Measurements from ENCODE around the gene NOL9. TPM values are rescaled to one million over a fixed set of nuclear protein-coding genes. Genes with fewer than 3 reads are reported as not detected.
"Not testable (repeated sequence)": the region's sequence is repeated elsewhere in the genome, so short reads cannot be mapped to it uniquely, and the experiment has no call there.

The NOL9 gene
- total RNA-seq, 2 donors from 2014 or later, result 62.3 to 77.7 TPM

DNA sequence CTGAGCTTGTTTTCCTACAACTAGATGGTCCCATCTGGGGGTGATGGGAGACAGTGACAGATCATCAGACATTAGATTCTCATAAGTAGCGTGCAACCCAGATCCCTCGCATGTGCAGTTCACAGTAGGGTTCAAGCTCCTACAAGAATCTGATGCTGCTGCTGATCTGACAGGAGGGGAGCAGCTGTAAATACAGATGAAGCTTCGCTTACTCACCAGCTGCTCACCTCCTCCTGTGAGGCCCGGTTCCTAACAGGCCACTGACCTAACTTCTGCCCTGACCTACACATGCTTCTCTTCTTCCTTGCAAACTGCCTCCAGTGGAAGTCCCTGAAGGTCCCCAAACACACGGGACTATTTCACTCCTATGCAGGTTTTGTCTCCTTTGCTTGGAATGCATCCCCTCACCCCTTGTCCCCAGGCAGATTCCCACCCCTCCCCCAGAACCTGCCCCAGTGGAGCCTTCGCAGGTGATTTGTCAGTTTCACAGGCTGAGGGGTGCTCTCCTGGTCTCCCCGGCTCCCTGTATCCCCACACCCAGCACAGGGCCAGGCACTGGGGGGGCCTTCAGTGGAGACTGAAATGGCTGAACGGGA, 19.8 kb upstream of the NOL9 start:
- no peaks in the 10 kb centered on the region for H3K9me3 ChIP-seq (ENCODE audit: control insufficient read depth, low read length, poor library complexity, severe bottlenecking)
- ATAC-seq (no peak), DNase-seq (no peak)
- no peaks in the 10 kb centered on the region for H3K27me3 Mint-ChIP-seq
- H3K36me3 Mint-ChIP-seq (ENCODE audit: low read depth), result peaks cover 3% of the 10 kb centered on the region
- H3K4me1 Mint-ChIP-seq, result peaks cover 8% of the 10 kb centered on the region
- H3K4me3 Mint-ChIP-seq, result no peak overlapping the region
- H3K27ac Mint-ChIP-seq, result no peak overlapping the region

- Mint-ChIP-seq H3K27me3 (no peaks in the 10 kb centered on the region), H3K4me3 (no peak overlapping the region), H3K36me3 (ENCODE audit: low read depth) (peaks cover 3% of the 10 kb centered on the region), H3K27ac (peak overlapping the region; percentile 16), H3K4me1 (peaks cover 5% of the 10 kb centered on the region)
- DNase-seq, result no peak
- no peak for ATAC-seq
- H3K9me3 ChIP-seq (ENCODE audit: control insufficient read depth, low read length, poor library complexity, severe bottlenecking), result no peaks in the 10 kb centered on the region
Measured at GRCh38 chr1:6572653-6573383, 18.5 kb upstream of the NOL9 start.

DNA sequence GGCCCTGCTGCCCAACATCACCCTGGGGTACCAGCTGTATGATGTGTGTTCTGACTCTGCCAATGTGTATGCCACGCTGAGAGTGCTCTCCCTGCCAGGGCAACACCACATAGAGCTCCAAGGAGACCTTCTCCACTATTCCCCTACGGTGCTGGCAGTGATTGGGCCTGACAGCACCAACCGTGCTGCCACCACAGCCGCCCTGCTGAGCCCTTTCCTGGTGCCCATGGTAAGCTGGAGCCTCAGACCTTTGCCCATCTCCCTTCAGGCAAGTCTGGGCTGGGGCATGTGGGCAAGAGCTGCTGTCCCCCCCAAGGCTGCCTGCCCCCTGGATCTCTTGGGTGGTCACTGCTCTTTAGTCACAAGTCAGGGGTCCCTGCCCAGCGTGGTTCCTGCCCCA, 16.7 kb upstream of the NOL9 start:
- peaks cover 5% of the 10 kb centered on the region for H3K4me1 Mint-ChIP-seq
- ATAC-seq (no peak), DNase-seq (no peak)
- no peaks in the 10 kb centered on the region for H3K9me3 ChIP-seq (ENCODE audit: control insufficient read depth, low read length, poor library complexity, severe bottlenecking)
- H3K27ac Mint-ChIP-seq, result no peak overlapping the region
- H3K27me3 Mint-ChIP-seq, result no peaks in the 10 kb centered on the region
- no peak overlapping the region for H3K4me3 Mint-ChIP-seq
- peaks cover 3% of the 10 kb centered on the region for H3K36me3 Mint-ChIP-seq (ENCODE audit: low read depth)

GRCh38 chr1:6570100-6570499, 15.8 kb upstream of the NOL9 start:
- DNase-seq (no peak), ATAC-seq (no peak)
- peaks cover 3% of the 10 kb centered on the region for H3K36me3 Mint-ChIP-seq (ENCODE audit: low read depth)
- H3K9me3 ChIP-seq (ENCODE audit: control insufficient read depth, low read length, poor library complexity, severe bottlenecking), result no peaks in the 10 kb centered on the region
- peaks cover 5% of the 10 kb centered on the region for H3K4me1 Mint-ChIP-seq
- no peak overlapping the region for H3K27ac Mint-ChIP-seq
- no peak overlapping the region for H3K4me3 Mint-ChIP-seq
- no peaks in the 10 kb centered on the region for H3K27me3 Mint-ChIP-seq

- Mint-ChIP-seq H3K4me3 (no peak overlapping the region), H3K27me3 (no peaks in the 10 kb centered on the region)
Measured at GRCh38 chr1:6569033-6569432, 14.7 kb upstream of the NOL9 start.

GRCh38 chr1:6560267-6560666, 6.0 kb upstream of the NOL9 start:
- no peaks in the 10 kb centered on the region for H3K9me3 ChIP-seq (ENCODE audit: control insufficient read depth, low read length, poor library complexity, severe bottlenecking)
- DNase-seq (no peak), ATAC-seq (no peak)
- H3K27ac Mint-ChIP-seq, result no peak overlapping the region
- no peaks in the 10 kb centered on the region for H3K36me3 Mint-ChIP-seq (ENCODE audit: low read depth)
- peaks cover 7% of the 10 kb centered on the region for H3K27me3 Mint-ChIP-seq
- H3K4me1 Mint-ChIP-seq, result peaks cover 2% of the 10 kb centered on the region
- no peak overlapping the region for H3K4me3 Mint-ChIP-seq

More at GRCh38 chr1:6569033-6569432, 14.7 kb upstream of the NOL9 start:
- Mint-ChIP-seq H3K27ac (no peak overlapping the region), H3K4me1 (peaks cover 5% of the 10 kb centered on the region), H3K36me3 (ENCODE audit: low read depth) (peaks cover 3% of the 10 kb centered on the region)
- DNase-seq (no peak), ATAC-seq (no peak)
- H3K9me3 ChIP-seq (ENCODE audit: control insufficient read depth, low read length, poor library complexity, severe bottlenecking), result no peaks in the 10 kb centered on the region

GRCh38 chr1:6559161-6559560, 4.8 kb upstream of the NOL9 start:
- not testable (repeated sequence) for H3K9me3 ChIP-seq (ENCODE audit: control insufficient read depth, low read length, poor library complexity, severe bottlenecking); H3K36me3 Mint-ChIP-seq (ENCODE audit: low read depth); DNase-seq; H3K4me1 Mint-ChIP-seq; H3K27ac Mint-ChIP-seq; H3K4me3 Mint-ChIP-seq; H3K27me3 Mint-ChIP-seq; ATAC-seq

DNA sequence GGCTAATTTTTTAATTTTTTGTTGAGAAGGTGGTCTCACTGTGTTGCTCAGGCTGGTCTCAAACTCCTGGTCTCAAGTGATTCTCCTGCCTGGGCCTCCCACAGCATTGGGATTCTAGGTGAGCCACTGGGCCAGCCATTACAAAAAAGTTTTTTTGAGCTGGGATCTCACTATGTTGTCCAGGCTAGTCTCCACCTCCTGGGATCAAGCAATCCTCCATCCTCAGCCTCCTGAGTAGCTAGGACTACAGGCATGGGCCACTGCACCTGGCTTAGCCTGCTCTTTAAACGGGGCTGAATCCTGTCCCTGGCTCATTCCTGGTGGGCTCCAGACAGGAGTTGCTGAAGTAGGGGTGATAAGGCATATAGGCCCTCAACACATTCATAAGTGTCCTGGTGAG, 3.3 kb upstream of the NOL9 start:
- H3K9me3 ChIP-seq (ENCODE audit: control insufficient read depth, low read length, poor library complexity, severe bottlenecking), result no peaks in the 10 kb centered on the region
- Mint-ChIP-seq H3K4me3 (no peak overlapping the region), H3K36me3 (ENCODE audit: low read depth) (no peaks in the 10 kb centered on the region), H3K4me1 (peaks cover 4% of the 10 kb centered on the region), H3K27ac (no peak overlapping the region), H3K27me3 (peaks cover 7% of the 10 kb centered on the region)
- DNase-seq, result no peak
- no peak for ATAC-seq

GRCh38 chr1:6554907-6555778, 830 bp upstream of the NOL9 start, which contains the start of gene TAS1R1:
TAS1R1 (plus strand) TSS chr1:6555307; CDS start chr1:6555374, 67 bp downstream.
- no peaks in the 10 kb centered on the region for H3K9me3 ChIP-seq (ENCODE audit: control insufficient read depth, low read length, poor library complexity, severe bottlenecking)
- peak within 1 kb of the TSS; percentile 49 for H3K27ac Mint-ChIP-seq
- no peak for DNase-seq

DNA sequence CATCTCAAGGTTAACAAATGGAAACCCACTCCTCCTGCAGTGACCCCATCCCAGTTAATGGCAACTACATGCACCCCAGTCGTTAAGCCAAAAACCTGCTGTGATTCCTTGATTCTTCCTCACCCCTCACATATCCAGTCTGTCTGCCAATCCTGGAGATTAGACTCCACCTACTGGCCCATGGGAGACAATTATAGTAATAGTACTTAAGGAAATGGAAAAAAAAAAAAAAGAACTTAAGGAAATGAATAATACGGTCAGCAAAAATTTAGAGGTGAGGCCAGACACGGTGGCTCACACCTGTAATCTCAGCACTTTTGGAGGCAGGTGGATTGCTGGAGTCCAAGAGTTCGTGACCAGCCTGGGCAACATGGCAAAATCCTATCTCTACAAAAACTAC, 7.0 kb downstream of the NOL9 start:
- H3K36me3 Mint-ChIP-seq (ENCODE audit: low read depth), result peaks cover 4% of the 10 kb centered on the region
- peak overlapping the region; percentile 98 for H3K27ac Mint-ChIP-seq

More at GRCh38 chr1:6554907-6555778, 830 bp upstream of the NOL9 start, which contains the start of gene TAS1R1:
- Mint-ChIP-seq H3K4me3 (peak within 1 kb of the TSS; percentile 81), H3K27me3 (no peaks in the 10 kb centered on the region), H3K4me1 (peaks cover 2% of the 10 kb centered on the region), H3K36me3 (ENCODE audit: low read depth) (no peaks in the 10 kb centered on the region)
- ATAC-seq, result no peak

GRCh38 chr1:6546326-6546725, 8.0 kb downstream of the NOL9 start:
- H3K4me3 Mint-ChIP-seq, result peak overlapping the region; percentile 87

More for the DNA sequence above, 7.0 kb downstream of the NOL9 start:
- no peaks in the 10 kb centered on the region for H3K27me3 Mint-ChIP-seq
- ATAC-seq, result no peak
- DNase-seq, result no peak
- no peak overlapping the region for H3K4me3 Mint-ChIP-seq
- no peaks in the 10 kb centered on the region for H3K9me3 ChIP-seq (ENCODE audit: control insufficient read depth, low read length, poor library complexity, severe bottlenecking)
- peaks cover 27% of the 10 kb centered on the region for H3K4me1 Mint-ChIP-seq

DNA sequence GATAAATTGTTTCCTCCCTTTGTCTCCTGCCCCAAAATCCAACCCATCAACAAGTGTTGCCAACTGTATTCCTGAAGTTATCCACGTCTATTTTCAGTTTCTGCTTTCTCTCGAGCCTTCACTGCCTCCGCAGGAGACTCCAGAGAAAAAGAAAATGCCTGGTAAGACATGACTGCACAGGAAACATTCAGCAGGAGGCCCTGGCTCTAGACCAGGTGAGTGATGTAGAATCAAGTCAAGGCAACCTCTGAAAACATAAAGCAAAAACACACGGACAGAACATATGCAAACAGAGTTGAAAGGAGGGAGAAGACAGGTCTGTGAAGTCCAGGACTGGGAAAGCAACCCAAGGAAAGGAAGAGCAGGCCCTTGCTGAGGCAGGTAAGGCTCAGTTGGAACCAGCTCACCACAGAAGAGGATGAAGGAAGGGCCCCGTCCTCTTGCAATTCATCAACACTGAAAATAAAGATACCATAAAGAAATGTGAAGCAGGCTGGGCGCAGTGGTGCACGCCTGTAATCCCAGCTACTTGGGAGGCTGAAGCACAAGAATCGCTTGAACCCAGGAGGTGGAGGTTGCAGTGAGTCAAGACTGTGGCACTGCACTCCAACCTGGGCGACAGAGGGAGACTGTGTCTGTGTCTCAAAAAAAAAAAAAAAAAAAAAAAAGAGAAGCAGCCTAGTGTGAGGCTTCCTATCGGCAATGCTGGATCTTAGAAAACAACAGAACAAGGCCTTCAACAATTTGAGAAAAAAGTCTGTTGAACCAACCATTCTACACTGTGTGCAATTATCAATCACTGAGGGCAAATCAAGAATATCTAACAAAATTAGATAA, 8.8 kb downstream of the NOL9 start:
- H3K4me3 Mint-ChIP-seq, result peak overlapping the region; percentile 84
- peak overlapping the region; percentile 98 for H3K27ac Mint-ChIP-seq
- H3K4me1 Mint-ChIP-seq, result peaks cover 27% of the 10 kb centered on the region
- H3K9me3 ChIP-seq (ENCODE audit: control insufficient read depth, low read length, poor library complexity, severe bottlenecking), result no peaks in the 10 kb centered on the region
- ATAC-seq, result peak; percentile 88
- DNase-seq, result no peak
- H3K36me3 Mint-ChIP-seq (ENCODE audit: low read depth), result peaks cover 4% of the 10 kb centered on the region
- H3K27me3 Mint-ChIP-seq, result no peaks in the 10 kb centered on the region

More at GRCh38 chr1:6546326-6546725, 8.0 kb downstream of the NOL9 start:
- no peak for DNase-seq
- Mint-ChIP-seq H3K27me3 (no peaks in the 10 kb centered on the region), H3K27ac (peak overlapping the region; percentile 98), H3K36me3 (ENCODE audit: low read depth) (peaks cover 4% of the 10 kb centered on the region), H3K4me1 (peaks cover 27% of the 10 kb centered on the region)
- ATAC-seq, result no peak
- no peaks in the 10 kb centered on the region for H3K9me3 ChIP-seq (ENCODE audit: control insufficient read depth, low read length, poor library complexity, severe bottlenecking)
